ENCODE data around the gene RBFOX2.

- no peak for TF ChIP-seq POLR2A (IDR thresholded peaks at IDR 0.05; ENCODE audit: extremely low read depth, insufficient read length)
- TF ChIP-seq CTCF (IDR thresholded peaks at IDR 0.05; ENCODE audit: low read depth, low read length), result no peak
Observed at GRCh38 chr22:35967046-35967397, 61.6 kb downstream of the RBFOX2 start.
